Keratinocyte (primary cell): ENCODE measurements around the gene DYTN.

Experiments
- EZH2 ChIP-seq: IDR thresholded peaks from one replicate; pipeline ENCODE4 v1.6.1; 2012; ENCODE audit warnings: inconsistent platforms, mild to moderate bottlenecking, low read length, moderate library complexity
- TF ChIP-seq, protein P1 (sequence below), 3 experiments: IDR thresholded peaks in 1 of 3; conservative IDR thresholded peaks in 1 of 3; optimal IDR thresholded peaks in 1 of 3; 2 replicates in 2 of 3; 3 replicates in 1 of 3; pipeline versions ENCODE3 to v1.5.1; 2011; ENCODE audit warnings: low read length in 3 of 3, mild to moderate bottlenecking in 3 of 3, moderate library complexity in 2 of 3, control low read depth in 1 of 3, inconsistent platforms in 1 of 3; ENCODE audit not compliant: insufficient read depth in 2 of 3; ENCODE audit errors: extremely low read depth in 1 of 3

DNA sequence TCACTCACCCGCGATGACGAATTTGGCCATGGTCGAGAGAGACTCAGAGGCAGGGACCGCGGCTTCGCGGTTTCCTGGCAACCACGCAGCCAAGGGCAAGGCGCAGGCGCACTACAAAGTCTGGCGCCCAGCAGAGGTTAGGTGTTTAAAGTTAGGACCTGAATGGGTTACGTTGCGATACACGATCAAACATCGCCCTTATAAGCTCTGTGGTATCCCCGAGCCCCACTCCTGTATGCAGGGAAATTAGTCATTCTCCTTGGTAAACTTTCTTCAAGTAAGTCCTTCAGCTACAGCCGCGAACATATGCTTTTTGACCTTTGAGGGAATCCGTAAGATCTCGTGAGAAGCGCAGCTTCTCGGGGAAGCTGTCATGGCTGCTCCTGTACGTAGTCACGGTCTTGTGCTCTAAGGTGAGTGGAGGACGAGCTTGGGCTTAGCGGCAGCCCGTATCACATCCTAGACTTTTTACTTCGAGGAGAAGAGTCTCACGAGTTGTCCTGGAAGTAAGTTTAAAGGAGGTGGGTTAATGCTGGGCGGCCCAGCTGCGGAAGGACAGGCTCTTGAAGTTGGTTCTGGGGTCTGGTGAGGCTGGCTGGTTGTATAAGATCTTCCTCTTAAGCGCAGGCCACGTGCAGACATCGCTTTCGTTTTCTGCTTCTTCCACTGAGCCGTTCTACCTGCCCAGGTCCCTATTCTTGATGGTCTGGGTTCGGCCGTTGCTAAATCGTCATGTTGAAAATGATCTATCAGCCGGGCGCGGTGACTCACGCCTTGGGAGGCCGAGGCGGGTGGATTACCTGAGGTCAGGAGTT is 47.3 kb upstream of the DYTN start, which contains the start of the genes FASTKD2 and MDH1B:
- TF ChIP-seq, protein P1, sequence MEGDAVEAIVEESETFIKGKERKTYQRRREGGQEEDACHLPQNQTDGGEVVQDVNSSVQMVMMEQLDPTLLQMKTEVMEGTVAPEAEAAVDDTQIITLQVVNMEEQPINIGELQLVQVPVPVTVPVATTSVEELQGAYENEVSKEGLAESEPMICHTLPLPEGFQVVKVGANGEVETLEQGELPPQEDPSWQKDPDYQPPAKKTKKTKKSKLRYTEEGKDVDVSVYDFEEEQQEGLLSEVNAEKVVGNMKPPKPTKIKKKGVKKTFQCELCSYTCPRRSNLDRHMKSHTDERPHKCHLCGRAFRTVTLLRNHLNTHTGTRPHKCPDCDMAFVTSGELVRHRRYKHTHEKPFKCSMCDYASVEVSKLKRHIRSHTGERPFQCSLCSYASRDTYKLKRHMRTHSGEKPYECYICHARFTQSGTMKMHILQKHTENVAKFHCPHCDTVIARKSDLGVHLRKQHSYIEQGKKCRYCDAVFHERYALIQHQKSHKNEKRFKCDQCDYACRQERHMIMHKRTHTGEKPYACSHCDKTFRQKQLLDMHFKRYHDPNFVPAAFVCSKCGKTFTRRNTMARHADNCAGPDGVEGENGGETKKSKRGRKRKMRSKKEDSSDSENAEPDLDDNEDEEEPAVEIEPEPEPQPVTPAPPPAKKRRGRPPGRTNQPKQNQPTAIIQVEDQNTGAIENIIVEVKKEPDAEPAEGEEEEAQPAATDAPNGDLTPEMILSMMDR (optimal IDR thresholded peaks at IDR 0.05 in 1 of 3, IDR thresholded peaks at IDR 0.05 in 1 of 3, conservative IDR thresholded peaks at IDR 0.05 in 1 of 3; ENCODE audit: extremely low read depth in 1 of 3, insufficient read depth in 2 of 3, low read length in 3 of 3), result no peak
- TF ChIP-seq EZH2, result no peak
